KBM-7 (cell line): ENCODE measurements around the gene WDR72.

Experiments used
- DNase-seq: peaks from one replicate; pipeline ENCODE4 v3.0.0-alpha.2; 2015
- in situ Hi-C: fragments of 300-500 bp; cut with MboI; formaldehyde crosslinking; loops from 2 replicates; pipeline ENCODE4 v1.14.3; 2020; ENCODE audit warnings: low sequenced_read_pairs, low pct_unique_long_range_greater_than_20kb, mixed read lengths

WDR72 gene

DNA sequence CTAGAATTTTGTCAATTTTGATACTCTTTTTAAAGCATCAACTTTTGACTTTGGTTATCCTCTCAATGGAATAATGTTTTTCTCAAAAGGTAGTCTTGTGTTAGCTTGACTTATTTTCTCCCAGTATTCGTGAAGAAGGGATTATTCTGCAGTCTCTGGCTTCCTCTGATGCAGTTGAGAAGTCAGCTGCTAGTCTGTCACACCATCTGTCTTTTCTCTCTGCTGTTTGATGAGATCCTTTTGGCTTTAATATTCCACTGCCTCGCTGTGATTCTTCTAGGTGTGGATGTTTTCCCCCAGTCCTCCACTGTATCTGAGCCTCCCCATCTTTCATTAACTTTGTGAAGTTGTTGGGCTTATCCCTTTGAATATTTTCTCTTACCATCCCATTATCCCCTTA, 141.0 kb downstream of the WDR72 start:
- in situ Hi-C loops, result no loop called here

DNA sequence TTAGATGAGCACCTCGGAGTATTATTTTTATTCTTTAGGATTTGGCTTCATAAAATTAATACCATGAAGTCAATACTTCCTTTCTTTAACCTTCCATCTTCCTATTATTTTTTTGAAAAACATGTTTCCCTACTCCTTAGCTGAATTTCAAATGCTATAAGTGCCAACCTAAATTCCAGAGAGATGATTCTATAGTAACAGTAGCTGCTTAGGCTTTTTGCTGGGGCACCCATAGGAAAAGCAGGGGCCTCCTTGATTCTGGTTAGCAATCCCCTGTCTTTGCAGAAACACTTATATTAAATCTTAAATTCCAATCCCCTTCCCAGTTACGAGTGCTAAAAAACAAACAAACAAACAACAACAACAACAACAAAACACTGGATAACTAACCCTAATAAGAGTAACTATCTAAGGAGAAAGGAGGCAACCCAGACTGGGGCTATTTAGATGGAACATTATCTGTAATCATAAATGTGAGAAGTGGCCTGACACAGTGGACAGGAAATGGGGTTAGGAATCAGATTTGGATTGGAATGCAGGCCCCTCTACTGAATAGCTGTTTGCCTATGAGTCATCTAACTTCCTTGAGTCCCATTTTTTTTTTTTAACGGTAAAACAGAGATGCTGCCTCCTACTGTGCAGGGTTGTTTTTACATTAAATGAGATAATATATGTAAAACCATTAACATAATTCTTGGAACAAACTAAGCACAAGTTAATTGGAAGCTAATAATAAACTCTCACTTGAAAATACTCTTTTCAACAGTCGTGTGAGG, 148.1 kb downstream of the WDR72 start:
- in situ Hi-C loops, result no loop called here
- DNase-seq, result no peak

More for the DNA sequence above, 141.0 kb downstream of the WDR72 start:
- no peak for DNase-seq

DNA sequence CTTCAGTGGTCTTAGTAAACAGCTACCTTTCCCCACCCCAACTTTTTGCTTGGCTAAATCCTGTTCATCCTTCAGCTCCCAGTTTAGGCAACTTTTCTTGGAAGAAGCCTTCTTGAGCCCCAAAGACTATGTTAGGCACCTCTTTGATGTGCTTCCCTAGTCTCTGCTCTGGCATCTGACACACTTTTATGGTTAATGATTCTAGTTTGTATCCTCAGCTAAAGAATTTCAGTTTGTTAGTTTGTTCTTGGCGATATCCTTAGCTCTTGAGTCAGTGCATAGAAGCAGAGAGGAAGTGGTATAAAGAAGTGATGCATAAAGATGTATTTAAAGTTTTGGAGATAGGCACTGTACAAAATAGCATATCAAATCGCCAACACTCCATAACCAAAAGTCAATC, 168.4 kb downstream of the WDR72 start:
- in situ Hi-C loops, result no loop called here
- no peak for DNase-seq

DNA sequence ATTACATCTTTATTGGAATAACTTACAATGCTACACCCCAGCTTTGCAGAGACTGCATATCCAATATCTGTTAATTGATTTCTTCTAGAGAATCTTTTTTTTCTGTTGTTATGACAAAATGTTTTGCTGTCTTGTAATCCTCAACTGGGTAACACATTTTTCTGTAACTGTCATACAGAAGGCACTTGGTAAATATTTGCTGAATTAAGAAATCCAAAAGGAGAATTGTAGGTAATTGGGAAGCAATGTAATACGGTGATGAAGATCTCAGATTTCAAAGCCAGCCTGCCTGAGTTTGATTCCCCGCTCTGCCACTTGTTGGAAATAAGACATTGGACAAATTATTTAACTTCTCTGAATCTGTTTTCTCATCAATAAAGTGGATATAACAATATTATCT, 169.1 kb downstream of the WDR72 start:
- in situ Hi-C loops, result no loop called here
- no peak for DNase-seq

DNA sequence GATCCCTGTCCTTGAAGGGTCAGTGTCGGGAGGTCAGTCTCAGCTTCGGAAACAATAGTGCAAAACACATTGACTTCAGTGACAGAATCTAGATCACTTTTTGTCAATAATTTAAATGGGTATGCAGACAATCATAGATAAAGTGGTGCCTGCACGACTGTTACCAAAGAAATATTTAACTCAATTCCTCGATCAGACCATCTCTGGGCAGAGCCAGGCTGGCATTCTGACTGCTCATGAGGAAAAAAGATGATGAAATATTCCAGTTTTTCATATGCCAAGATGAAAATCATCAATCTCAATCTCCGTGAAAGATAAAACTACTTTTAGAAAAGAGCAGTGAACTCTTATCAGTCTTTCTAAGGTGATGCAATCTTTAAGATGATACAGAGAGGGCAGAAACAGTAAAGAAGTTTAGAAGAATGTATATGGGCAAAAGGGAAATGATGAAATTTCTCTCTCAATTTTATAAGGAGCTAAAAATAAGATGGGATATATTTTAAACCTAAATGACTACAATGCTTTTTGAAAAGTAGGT, 169.9 kb downstream of the WDR72 start:
- in situ Hi-C loops, result no loop called here
- DNase-seq, result no peak

DNA sequence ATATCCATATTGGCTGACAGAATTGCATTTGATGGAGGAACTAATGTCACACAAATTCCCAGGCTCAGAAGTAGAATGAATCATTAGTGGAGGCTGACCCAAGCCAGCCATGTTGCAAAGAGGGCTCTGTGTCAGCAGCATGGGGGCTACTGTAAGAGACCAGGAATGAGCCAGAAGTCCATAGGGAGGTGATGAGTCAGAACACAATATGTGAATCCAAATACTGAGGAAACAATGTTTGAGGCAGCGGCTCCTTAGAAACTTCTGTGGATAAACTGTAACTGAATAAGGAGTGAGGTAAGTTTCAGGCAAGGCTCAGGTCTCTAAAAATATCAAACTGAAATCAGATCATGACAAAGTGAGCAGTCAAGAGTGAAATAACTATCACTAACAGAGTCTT, 170.7 kb downstream of the WDR72 start:
- in situ Hi-C loops, result no loop called here
- DNase-seq, result no peak

DNA sequence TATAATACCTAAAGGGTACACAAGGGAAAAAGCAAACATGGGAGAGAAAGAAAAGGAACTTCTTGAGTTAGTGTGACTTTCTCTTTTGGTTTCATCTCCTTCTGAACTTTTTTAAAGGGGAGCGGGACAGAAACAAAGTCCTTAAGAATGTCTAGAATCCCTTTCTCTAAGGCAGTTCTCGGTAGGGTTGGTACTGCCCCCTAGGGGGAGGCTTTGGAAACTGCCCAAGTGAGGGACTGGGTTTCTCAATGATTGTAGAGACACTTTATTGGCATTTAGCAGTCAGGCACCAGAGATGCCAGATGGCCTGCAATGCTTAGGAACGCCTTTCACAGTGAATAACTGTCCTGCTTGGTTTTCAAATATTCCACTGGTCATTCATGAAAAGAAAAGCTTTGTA, 172.7 kb downstream of the WDR72 start:
- in situ Hi-C loops, result no loop called here
- DNase-seq, result peak; percentile 46

DNA sequence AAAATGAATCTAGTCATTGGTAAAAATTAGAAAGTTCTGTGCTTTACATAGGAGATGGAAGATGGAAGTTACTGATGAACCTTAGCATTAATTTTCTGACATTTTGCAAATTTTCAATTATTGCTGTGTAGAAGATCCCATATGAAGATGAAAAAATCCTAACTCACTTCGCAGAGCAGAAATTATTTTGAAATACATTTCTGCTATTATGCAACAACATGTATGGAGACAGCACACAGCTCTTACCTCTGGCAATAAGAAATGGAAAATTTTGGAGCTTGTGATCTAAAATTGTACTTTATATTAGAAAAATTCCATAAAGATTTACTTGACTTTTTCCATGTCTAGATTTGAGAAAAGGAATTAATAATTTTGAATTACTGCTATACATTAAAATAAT, 177.9 kb downstream of the WDR72 start:
- in situ Hi-C loops, result no loop called here
- DNase-seq, result no peak

DNA sequence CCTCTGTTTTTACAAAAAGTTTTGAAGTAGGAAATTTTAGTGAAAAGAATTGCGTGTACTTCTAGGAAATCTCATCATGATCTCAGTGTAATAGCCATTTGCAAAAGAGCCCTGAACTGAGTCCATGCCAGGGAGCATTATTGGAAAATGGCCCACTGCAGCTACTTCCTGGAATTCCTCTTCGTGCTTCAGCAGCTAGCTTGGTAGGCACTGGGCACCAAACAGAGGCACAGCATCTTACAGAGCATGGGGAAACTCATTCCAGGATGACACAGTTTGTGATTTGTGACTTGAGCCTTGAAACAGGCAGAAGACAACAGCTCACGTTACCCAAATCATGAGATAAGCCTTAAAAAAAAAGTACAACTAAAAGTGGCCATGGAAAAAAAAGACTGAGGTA, 179.1 kb downstream of the WDR72 start:
- in situ Hi-C loops, result no loop called here
- DNase-seq, result no peak

DNA sequence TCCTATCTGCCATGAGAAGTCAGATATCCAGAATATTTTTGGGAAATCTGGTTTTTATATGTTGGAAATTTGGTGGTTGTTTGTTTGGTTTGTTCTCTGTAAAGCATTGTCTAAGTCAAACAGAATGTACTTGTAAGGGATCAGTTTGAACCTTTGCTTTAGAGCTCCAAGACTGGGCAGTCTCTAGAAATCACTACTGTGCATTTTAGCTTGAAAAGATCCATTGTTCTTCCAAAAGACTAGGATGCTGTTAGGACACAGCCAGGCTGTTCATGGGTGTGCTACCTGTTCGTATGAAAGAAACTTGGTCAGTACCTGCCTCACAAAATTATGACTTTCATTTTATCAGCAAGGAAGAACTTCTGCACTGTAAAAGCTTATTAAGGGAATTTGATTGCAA, 182.6 kb downstream of the WDR72 start:
- DNase-seq, result no peak
- in situ Hi-C loops, result no loop called here

DNA sequence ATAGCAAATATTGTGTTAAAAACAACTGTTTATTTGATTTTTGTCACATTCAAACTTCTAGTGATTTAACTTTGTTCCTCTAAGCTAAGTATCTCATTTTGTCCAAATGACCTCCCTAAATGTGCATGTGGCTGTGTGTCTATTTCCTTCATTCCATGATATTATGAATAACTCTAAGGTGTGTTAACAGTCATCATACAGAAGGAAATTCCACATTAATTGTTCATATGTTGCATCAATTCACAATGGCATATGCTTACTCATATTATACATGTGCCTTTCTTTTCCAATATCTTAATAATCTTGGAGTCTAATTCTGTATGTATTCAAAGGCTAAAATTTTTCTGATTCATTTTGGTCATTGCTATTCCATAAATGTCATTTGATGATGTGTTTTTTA, 186.4 kb downstream of the WDR72 start:
- in situ Hi-C loops, result no loop called here

DNA sequence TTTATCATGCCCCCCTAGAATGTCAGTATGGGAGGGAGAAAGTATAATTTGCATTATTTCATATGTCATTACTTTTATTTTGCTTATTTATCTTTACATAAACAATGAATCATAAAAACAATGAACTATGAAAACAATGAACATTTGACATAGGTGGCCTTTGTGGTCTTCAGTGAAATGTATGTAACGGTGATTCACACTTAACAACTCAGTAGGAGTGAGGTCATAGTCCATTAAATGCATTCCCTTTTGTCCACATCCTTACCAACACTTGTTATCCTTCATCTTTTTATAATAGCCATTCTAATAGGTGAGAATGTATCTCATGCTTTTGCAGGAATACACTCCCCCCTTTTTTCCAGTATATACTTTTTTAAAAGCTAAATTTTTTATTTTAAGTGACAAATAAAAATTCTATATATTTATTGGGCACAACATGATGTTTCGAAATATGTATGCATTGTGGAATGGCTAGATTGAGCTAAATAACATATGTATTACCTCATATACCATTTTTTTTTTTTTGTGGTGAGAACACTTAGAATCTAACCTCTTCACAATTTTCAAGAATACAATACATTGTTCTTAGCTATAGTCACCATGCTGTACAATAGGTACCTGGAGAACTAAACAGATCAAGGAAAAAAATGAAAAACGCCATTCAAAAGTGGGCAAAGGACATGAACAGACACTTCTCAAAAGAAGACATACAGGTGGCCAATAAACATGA, 189.5 kb downstream of the WDR72 start:
- no peak for DNase-seq
- in situ Hi-C loops, result no loop called here

More for the DNA sequence above, 186.4 kb downstream of the WDR72 start:
- no peak for DNase-seq

DNA sequence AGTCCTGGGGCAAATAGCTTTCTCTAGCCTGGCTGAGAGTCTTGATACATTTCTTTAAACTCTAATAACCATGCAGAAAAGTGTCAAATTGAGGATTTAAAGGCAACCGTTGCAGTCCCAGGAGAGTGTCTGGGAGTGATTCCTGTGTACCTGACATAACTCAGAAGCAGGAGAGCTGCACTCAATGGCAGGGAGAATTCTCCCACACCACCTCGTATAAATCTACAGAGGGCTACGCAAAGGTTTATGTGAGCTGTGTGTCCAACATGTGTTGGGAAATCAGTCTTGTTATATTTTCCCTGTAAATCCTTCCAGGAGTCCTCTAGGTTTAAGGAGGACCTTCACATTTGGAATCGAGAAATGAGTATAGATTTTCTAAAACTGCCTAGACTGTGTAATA, 192.6 kb downstream of the WDR72 start:
- in situ Hi-C loops, result no loop called here
- no peak for DNase-seq

DNA sequence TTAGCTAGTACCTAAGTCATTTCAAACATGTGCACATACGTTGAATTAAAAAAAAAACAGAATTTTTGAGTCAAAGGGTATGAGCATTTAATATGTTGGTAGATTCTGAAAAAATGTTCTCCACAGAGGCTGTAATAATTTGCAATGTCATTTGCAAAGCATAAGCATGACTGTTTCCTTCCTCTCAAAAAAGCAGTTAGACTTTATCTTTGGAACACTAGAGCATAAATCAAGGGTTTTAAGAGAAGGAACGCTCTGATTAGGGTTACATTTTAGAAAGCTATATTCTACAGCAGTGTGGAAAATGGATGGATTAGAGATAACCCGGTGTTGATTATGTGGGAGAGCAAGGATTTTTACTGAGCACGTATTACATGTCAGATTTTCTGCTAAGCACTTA, 193.7 kb downstream of the WDR72 start:
- in situ Hi-C loops, result no loop called here

DNA sequence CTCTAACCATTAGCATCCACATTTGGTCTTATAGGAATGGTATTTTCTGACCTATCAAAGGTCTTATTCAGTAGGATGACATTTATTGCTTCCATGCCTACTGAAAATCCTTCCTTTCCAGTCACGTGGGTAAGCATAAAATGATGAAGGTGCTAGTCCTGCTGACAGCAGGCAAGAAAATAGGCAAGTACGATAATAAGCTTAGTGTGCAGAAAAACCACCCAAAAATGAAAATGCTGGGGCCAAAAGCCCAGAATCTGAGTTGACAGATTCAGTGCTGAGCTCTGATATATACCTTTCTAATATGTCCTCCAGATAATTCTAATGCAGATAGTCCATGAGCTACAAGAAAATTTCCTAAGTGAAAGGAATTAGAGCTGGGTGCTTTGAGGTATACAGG, 194.8 kb downstream of the WDR72 start:
- in situ Hi-C loops, result no loop called here
- DNase-seq, result no peak

More for the DNA sequence above, 193.7 kb downstream of the WDR72 start:
- no peak for DNase-seq

DNA sequence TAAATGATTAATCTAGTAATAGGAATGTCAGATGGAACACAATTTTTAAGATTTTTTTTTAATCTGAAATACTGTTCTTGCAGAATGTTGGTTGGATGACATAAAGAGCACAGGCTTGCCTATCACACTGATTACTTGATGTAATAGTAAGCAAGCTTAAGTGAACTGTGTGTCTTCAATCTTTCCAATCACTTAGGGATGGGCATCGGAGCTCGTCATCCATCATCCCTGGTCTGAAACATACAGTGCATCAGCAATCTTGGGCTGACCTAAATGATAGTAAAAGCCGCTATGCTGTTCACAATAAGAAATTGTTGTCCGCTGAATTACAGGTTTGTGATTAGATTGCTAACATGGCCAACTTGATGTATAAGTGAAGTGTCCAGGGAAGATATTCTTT, 195.8 kb downstream of the WDR72 start:
- in situ Hi-C loops, result no loop called here
- no peak for DNase-seq

DNA sequence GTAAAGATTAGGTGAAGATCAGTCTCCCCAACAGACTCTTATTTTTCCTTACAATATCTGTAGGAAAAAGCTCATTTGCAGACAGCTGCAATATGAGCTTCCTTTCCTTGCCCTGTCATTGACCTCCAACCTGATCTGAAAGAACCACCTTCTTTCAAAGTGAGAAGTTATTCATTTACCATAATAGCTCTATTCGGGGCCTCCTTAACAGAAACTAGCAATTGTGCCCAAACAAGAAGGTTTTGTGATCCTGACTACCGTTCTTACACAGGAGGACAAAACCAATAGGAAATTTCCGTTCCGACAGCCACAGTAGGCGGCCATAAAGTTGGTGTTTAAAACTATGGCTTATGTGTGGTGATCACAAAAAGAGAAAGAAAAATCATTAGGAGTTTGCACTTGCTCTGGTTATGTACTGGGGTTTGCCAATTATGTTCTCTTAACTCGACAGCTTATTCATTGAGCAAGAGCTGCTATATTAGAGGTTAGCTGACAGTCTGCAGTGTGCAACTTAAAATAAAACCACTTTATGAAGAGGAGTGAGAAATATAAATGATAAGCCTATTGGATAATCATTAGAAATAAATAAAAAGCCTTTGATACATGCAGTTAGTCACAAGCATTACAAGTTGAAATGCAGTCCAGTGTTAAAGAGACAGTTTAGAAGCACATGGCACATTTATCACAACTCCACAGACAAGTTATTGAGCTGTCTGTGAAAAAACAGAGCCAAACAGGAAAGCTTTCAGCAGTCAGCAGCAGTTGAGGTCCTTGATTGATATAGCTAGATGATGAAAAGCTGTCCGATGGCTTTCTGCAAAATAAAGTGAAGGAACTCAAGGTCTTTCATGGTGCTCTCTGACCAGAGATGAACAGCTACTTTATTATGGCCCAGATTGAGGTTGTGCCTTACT, 199.8 kb downstream of the WDR72 start:
- in situ Hi-C loops, result no loop called here
- DNase-seq, result no peak

DNA sequence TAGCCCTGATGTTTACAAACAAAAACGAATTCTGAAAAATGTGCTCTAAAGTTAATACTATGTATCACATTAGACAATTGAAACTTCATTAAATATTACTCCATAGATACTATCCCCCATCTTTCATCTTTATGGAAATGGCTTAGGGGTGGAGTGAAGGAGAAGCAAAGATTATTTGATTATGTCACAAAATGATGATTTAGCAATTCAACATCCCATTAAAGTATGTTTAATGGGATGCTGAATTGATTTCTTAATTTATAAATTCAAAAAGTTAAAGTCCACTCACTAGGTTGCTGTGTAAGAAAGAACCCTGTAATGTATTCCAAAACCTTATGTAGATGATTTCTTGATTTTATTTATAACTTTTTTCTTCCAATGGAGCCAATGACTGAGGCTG, 201.1 kb downstream of the WDR72 start:
- no peak for DNase-seq
- in situ Hi-C loops, result no loop called here

DNA sequence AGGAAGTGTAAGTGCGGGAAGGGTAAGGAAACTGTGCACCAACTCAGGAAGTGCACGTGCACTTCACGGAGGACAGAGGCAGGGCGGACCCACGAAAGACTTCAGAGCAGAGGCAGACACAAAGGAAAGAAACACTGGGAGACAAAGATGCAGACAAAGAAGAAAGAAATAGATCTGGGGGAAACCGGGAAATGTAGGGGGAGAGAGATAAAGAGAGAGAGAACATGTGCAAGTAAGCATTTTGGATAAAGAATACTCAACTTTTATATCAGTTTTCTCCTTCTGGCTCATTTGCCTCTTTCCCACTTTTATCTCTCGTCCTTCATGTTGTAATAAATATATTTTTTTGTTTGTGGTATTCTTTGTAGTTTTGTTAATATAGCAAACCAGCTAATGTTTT, 204.2 kb downstream of the WDR72 start:
- in situ Hi-C loops, result no loop called here
- DNase-seq, result no peak
